Measurements from ENCODE around the gene XAB2. TPM values are rescaled to one million over a fixed set of nuclear protein-coding genes. Genes with fewer than 3 reads are reported as not detected.
"Not testable (repeated sequence)": the region's sequence is repeated elsewhere in the genome, so short reads cannot be mapped to it uniquely, and the experiment has no call there.

XAB2 gene
- total RNA-seq, 3 donors from 2014 or later, result 41.3 to 49.0 (median 41.9) TPM

GRCh38 chr19:7645163-7645562, 15.8 kb upstream of the XAB2 start:
- TF ChIP-seq POLR2AphosphoS5 (IDR thresholded peaks at IDR 0.05) (no peak), POLR2A (IDR thresholded peaks at IDR 0.05) (no peak)
- TF ChIP-seq, protein P1, sequence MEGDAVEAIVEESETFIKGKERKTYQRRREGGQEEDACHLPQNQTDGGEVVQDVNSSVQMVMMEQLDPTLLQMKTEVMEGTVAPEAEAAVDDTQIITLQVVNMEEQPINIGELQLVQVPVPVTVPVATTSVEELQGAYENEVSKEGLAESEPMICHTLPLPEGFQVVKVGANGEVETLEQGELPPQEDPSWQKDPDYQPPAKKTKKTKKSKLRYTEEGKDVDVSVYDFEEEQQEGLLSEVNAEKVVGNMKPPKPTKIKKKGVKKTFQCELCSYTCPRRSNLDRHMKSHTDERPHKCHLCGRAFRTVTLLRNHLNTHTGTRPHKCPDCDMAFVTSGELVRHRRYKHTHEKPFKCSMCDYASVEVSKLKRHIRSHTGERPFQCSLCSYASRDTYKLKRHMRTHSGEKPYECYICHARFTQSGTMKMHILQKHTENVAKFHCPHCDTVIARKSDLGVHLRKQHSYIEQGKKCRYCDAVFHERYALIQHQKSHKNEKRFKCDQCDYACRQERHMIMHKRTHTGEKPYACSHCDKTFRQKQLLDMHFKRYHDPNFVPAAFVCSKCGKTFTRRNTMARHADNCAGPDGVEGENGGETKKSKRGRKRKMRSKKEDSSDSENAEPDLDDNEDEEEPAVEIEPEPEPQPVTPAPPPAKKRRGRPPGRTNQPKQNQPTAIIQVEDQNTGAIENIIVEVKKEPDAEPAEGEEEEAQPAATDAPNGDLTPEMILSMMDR (IDR thresholded peaks at IDR 0.05), result no peak
- intact Hi-C loops (cut with DNase I; ENCODE audit: low total_unique reads), result no loop called here
- Histone ChIP-seq H3K4me1 (no peaks in the 10 kb centered on the region), H3K27ac (no peak overlapping the region), H3K9me3 (no peaks in the 10 kb centered on the region), H3K4me3 (no peak overlapping the region), H3K36me3 (no peaks in the 10 kb centered on the region), H3K27me3 (no peaks in the 10 kb centered on the region)
- DNase-seq (ENCODE audit: low spot score in 2 of 2), result no peak

DNA sequence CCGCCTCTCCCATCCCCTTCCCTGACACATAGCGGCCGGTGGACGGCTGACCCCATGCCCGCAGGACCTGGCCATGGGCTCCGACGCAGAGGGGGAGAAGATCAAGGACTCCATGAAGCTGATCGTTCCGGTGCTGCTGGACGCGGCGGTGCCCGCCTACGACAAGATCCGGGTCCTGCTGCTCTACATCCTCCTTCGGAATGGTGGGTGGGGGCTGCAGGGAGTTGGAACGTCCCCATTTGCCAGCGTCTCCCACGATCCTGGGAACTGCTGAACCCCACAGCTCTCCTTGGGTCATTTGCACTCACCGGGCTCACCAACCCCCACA, 15.2 kb upstream of the XAB2 start:
- Histone ChIP-seq H3K27ac (no peak overlapping the region), H3K36me3 (no peaks in the 10 kb centered on the region), H3K4me1 (no peaks in the 10 kb centered on the region), H3K27me3 (no peaks in the 10 kb centered on the region), H3K9me3 (no peaks in the 10 kb centered on the region), H3K4me3 (no peak overlapping the region)
- TF ChIP-seq POLR2A (IDR thresholded peaks at IDR 0.05) (no peak), POLR2AphosphoS5 (IDR thresholded peaks at IDR 0.05) (no peak)
- TF ChIP-seq, protein P1 (IDR thresholded peaks at IDR 0.05), result no peak
- intact Hi-C loops (cut with DNase I; ENCODE audit: low total_unique reads), result no loop called here
- no peak for DNase-seq (ENCODE audit: low spot score in 2 of 2)

- H3K4me3 ChIP-seq; H3K36me3 ChIP-seq; H3K27ac ChIP-seq; DNase-seq (ENCODE audit: low spot score in 2 of 2); H3K9me3 ChIP-seq; intact Hi-C loops (cut with DNase I; ENCODE audit: low total_unique reads); H3K27me3 ChIP-seq; H3K4me1 ChIP-seq: not testable (repeated sequence)
Observed at GRCh38 chr19:7643629-7644549, 14.5 kb upstream of the XAB2 start.

DNA sequence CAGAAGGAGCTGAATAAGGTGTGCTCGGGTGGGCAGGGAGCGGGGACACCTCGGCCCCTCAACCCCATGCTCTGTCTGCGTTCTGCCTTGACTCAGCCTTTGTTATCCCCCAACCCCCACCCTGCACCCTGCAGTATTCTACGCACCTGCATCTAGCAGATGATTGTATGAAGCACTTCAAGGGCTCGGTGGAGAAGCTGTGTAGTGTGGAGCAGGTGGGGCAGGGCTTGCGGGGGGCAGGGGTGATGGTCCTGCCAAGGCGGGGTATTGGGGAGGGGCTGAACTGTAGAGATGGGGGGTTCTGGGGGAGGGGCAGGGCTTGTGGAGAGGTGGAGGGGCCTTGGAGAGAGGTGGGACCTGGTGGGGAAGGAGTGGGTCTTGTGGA, 13.7 kb upstream of the XAB2 start:
- DNase-seq (ENCODE audit: low spot score in 2 of 2), result no peak
- Histone ChIP-seq H3K4me3 (no peak overlapping the region), H3K4me1 (no peaks in the 10 kb centered on the region), H3K27me3 (no peaks in the 10 kb centered on the region), H3K9me3 (no peaks in the 10 kb centered on the region), H3K27ac (no peak overlapping the region), H3K36me3 (no peaks in the 10 kb centered on the region)
- intact Hi-C loops (cut with DNase I; ENCODE audit: low total_unique reads), result no loop called here
- TF ChIP-seq, protein P1 (IDR thresholded peaks at IDR 0.05), result no peak
- TF ChIP-seq POLR2AphosphoS5 (IDR thresholded peaks at IDR 0.05), result no peak
- TF ChIP-seq POLR2A (IDR thresholded peaks at IDR 0.05), result no peak

DNA sequence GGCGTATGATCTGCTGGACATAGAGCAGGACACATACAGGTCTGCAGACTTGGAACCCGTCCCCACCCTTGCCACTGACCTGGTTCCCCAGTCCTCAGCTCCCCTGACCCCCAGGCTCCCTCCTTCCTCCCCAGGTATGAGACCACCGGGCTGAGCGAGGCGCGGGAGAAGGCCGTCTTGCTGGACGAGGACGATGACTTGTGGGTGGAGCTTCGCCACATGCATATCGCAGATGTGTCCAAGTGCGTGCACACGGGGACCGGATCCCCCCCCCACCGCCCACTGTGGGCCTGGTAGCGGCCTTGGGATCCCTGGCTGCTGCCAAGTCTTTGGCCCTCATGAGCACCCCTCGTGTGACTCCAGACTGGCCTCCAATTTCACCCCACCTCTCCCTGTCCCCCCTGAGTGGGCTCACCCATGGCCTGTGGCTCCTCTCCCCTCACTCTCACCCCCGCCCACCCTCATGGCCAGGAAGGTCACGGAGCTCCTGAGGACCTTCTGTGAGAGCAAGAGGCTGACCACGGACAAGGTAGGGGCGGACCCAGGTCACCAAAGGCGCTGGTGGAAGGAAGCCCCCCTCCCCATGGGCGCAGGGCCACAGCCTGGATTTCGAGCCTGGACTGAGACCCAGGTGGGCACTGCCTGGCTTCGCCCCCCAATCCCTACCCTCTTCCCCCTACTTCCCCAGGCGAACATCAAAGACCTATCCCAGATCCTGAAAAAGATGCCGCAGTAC, 13.1 kb upstream of the XAB2 start:
- H3K36me3 ChIP-seq, result no peaks in the 10 kb centered on the region
- H3K9me3 ChIP-seq, result no peaks in the 10 kb centered on the region
- H3K4me3 ChIP-seq, result no peak overlapping the region
- TF ChIP-seq, protein P1 (IDR thresholded peaks at IDR 0.05), result no peak
- no peak for TF ChIP-seq POLR2A (IDR thresholded peaks at IDR 0.05)
- no peak for TF ChIP-seq POLR2AphosphoS5 (IDR thresholded peaks at IDR 0.05)
- intact Hi-C loops (cut with DNase I; ENCODE audit: low total_unique reads), result no loop called here
- no peaks in the 10 kb centered on the region for H3K4me1 ChIP-seq
- DNase-seq (ENCODE audit: low spot score in 2 of 2), result no peak
- H3K27me3 ChIP-seq, result no peaks in the 10 kb centered on the region
- no peak overlapping the region for H3K27ac ChIP-seq
